GM21786 (cell line): ENCODE results near the gene DPYSL3.

ENCODE experiments used
- ATAC-seq: cut with Tn5 transposase; IDR thresholded peaks from one replicate; pipeline ENCODE4 v1.9.1; 2021; ENCODE audit not compliant: unreplicated experiment

DPYSL3 gene

GRCh38 chr5:147441191-147441695, 68.6 kb downstream of the DPYSL3 start:
- ATAC-seq: no peak

- no peak for ATAC-seq
Observed at GRCh38 chr5:147439254-147439653, 70.6 kb downstream of the DPYSL3 start.

GRCh38 chr5:147437161-147437596, 72.7 kb downstream of the DPYSL3 start:
- ATAC-seq: no peak

GRCh38 chr5:147436596-147436995, 73.3 kb downstream of the DPYSL3 start:
- no peak for ATAC-seq

- ATAC-seq: no peak
Observed at GRCh38 chr5:147434049-147434448, 75.8 kb downstream of the DPYSL3 start.

DNA sequence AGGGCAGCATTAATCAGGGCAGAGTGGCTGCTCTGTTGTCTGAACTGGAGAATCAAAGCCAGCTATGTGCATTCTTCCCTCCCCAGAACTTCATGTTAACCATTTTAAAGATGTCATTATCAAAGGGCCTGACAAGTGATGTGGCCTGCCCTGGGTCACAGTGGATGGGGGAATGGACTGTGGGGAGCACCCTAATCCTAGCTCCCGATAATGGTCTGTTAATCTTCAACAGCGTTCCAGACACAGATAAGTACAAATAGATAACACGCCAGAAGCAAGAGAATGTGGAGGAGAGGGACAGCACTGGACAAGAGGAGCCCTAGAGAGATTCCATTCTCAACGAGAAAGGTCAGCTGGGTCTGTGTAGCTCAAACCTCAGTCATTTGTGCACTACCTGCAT, 77.5 kb downstream of the DPYSL3 start:
- ATAC-seq: no peak

DNA sequence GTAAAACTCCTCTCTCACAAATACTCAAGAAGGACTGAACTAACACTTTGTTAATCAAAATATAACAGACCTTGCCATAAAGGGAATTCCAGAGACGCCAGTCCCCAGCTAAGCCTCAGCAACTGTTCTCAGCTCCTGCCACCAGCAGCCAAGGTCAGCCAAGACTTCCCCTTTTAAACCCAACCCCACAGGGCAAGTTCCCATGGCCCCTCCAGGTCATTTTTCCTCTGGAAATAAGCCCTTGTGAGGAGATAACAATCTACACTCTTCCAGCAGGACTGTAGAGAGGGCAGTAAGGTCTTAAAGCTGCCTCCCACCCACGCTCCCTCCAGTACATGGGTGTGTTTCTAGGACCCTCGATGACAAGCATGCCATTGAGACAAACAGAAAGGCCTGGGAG, 78.3 kb downstream of the DPYSL3 start:
- ATAC-seq: no peak

- no peak for ATAC-seq
Observed at GRCh38 chr5:147430628-147431027, 79.2 kb downstream of the DPYSL3 start.

GRCh38 chr5:147427521-147428401, 82.1 kb downstream of the DPYSL3 start:
- ATAC-seq: no peak

- ATAC-seq: no peak
Observed at GRCh38 chr5:147426640-147427327, 83.1 kb downstream of the DPYSL3 start.

- ATAC-seq: no peak
Observed at GRCh38 chr5:147418613-147419012, 91.3 kb downstream of the DPYSL3 start.

DNA sequence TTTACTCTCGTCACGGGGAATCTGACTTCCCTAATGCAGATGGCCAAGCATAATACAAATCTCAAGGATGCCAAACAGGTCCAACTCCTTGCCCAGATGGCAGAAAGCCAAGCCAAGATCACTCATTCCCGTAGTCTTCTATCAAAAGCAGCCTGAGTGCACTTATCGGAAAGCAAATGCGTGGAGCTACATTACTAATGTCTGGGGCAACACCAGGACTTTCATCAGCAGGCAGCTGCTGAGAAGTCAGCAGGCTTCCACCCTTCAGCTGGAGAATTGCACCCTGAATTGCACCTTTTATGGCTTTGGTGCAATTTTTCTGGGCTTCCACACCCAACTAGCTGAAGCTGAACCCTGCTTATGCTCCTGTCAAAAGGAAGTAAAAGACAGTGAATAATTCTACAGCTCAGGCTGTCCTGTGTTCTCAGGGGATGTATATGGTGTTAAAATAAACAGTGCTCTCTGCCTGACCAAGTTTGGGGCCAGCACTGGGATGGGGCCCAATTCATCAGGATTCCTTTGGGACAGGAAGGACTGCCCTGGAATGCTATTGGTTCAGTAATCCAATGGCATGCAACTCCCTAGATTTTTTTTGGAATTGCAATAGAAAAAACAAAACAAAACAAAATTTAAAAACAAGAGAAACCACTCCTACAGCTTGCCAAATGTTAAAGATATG, 92.6 kb downstream of the DPYSL3 start:
- ATAC-seq: no peak

- ATAC-seq: no peak
Observed at GRCh38 chr5:147415651-147416050, 94.2 kb downstream of the DPYSL3 start.

DNA sequence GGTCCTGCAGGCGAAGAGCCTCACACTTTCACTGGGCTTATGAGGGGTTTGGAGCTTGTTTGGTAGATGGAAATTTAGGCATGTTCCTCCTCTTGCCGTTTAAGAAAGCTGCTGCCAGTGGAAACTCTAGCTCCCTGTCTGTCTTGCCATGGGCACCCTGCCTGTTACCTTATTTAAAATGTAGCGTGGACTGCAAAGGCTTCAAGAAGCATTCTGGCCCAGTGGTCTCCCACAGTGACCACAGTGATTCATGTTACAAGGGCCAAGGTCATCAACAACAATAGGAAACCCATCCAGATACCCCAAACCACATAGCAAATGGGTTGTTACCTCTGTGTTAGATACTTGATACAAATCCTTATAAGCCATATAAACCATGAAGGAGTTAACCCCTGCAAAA, 96.6 kb downstream of the DPYSL3 start:
- no peak for ATAC-seq

GRCh38 chr5:147412561-147412960, 97.3 kb downstream of the DPYSL3 start:
- no peak for ATAC-seq

GRCh38 chr5:147411359-147412319, 98.2 kb downstream of the DPYSL3 start:
- no peak for ATAC-seq

- no peak for ATAC-seq
Observed at GRCh38 chr5:147410496-147411358, 99.1 kb downstream of the DPYSL3 start.

GRCh38 chr5:147408980-147409379, 100.9 kb downstream of the DPYSL3 start:
- no peak for ATAC-seq

- no peak for ATAC-seq
Observed at GRCh38 chr5:147407094-147407681, 102.7 kb downstream of the DPYSL3 start.
